ENCODE results near the gene HOXC9.

The HOXC9 gene

DNA sequence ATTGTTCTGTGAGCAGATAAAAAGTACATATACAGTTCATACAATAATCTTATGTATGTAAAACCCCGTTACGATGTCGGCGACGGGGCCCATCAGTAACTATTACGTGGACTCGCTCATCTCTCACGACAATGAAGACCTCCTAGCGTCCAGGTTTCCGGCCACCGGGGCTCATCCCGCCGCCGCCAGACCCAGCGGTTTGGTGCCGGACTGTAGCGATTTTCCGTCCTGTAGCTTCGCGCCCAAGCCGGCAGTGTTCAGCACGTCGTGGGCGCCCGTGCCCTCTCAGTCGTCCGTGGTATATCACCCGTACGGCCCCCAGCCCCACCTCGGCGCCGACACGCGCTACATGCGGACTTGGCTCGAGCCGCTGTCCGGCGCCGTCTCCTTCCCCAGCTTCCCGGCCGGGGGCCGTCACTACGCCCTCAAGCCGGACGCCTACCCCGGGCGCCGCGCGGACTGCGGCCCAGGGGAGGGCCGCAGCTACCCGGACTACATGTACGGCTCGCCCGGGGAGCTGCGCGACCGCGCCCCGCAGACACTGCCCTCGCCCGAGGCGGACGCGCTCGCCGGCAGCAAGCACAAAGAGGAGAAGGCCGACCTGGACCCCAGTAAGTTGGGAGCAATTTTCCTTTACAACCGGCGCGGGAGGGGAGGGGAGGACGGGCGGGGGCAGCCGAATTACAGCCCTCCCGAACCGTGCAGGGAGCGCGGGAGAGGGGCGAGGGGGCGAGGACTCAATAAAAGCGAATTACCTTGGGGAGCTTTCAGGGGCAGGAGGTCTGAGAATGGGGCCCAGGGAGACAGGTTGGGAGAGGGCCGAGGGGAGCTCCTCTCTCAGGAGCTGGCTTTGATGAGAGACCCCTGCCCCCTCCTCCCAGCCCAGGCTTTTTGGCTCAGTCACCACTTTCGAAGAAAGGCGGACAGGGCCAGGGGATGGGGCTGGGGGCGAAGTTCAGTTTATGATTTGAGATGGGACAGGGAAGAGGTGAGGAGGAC is at the start of gene HOXC9:
Gene HOXC9, plus strand, starts transcription at position 46 of the 999 bp plus-strand sequence. Its CDS starts 28 bp downstream, at position 74.
- DNase-seq (ENCODE audit: low read depth, low spot score): no peak

GRCh38 chr12:53950437-53950773 is 49.6 kb upstream of the HOXC9 start:
- no peak for DNase-seq (ENCODE audit: low read depth, low spot score)

- DNase-seq (ENCODE audit: low read depth, low spot score): no peak
Measured at GRCh38 chr12:53950789-53951576, 49.0 kb upstream of the HOXC9 start.

GRCh38 chr12:53951577-53952334 is 48.2 kb upstream of the HOXC9 start:
- no peak for DNase-seq (ENCODE audit: low read depth, low spot score)

DNA sequence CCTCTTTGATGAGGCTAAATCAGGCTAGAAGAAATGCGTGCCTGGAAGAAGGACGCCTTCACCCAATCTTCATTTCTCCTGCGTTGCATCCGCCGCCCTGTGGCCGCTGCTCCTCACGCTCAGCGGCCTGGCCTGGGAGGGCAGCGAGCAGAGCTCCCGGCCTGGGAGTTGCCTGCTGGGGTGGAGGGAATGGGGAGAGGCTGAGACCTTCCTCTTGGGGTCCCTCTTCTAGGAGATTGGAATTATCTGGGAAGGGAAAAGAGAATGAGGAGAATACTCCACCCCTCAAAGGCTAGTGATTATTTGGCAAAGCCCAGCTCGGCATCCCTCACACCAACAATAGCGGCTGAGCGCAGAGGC is 47.6 kb upstream of the HOXC9 start:
- no peak for DNase-seq (ENCODE audit: low read depth, low spot score)

GRCh38 chr12:53952871-53953734 is 46.9 kb upstream of the HOXC9 start:
- no peak for DNase-seq (ENCODE audit: low read depth, low spot score)

- DNase-seq (ENCODE audit: low read depth, low spot score): no peak
Measured at GRCh38 chr12:53953831-53954693, 45.9 kb upstream of the HOXC9 start.

DNA sequence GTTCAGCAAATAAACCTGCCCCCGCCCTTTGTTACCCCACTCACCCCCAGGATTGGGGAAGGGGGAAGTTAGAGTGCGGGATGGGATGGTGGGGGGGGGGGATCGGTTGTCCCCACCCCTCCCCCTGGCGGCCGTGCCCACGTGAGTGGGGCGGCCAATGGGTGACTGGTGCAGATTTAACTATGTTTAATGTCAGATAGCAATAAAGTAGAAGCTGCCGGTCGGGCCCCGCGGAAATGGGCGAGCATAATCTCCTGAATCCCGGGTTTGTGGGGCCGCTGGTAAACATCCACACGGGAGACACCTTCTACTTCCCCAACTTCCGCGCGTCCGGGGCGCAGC is 45.3 kb upstream of the HOXC9 start, which contains the start of gene HOXC12:
Gene HOXC12, plus strand, starts transcription at position 210 of the 342 bp plus-strand sequence. Its CDS starts 27 bp downstream, at position 237.
- no peak for DNase-seq (ENCODE audit: low read depth, low spot score)

DNA sequence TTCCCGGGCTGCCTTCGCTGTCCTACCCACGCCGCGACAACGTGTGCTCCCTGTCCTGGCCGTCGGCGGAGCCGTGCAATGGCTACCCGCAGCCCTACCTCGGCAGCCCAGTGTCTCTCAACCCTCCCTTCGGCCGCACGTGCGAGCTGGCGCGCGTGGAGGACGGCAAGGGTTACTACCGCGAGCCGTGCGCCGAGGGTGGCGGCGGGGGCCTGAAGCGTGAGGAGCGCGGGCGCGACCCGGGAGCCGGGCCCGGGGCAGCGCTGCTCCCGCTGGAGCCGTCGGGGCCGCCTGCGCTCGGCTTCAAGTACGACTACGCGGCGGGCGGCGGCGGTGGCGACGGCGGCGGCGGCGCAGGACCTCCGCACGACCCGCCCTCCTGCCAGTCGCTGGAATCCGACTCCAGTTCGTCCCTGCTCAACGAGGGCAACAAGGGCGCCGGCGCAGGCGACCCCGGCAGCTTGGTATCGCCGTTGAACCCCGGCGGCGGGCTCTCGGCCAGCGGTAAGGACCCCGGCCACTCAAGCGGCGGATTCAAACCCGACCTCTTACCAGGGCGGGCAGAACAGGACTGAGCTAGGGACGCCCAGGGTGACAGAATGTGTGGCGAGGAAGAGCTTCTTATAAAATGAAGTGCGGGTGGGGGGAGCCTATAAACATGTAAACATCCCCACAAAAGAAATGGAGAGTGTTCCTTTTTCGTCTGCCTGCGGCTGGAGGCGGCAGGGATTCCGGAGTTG is 44.8 kb upstream of the HOXC9 start:
- DNase-seq (ENCODE audit: low read depth, low spot score): no peak

- DNase-seq (ENCODE audit: low read depth, low spot score): no peak
Measured at GRCh38 chr12:53955776-53956250, 44.1 kb upstream of the HOXC9 start.

- no peak for DNase-seq (ENCODE audit: low read depth, low spot score)
Measured at GRCh38 chr12:53956251-53956887, 43.6 kb upstream of the HOXC9 start.

DNA sequence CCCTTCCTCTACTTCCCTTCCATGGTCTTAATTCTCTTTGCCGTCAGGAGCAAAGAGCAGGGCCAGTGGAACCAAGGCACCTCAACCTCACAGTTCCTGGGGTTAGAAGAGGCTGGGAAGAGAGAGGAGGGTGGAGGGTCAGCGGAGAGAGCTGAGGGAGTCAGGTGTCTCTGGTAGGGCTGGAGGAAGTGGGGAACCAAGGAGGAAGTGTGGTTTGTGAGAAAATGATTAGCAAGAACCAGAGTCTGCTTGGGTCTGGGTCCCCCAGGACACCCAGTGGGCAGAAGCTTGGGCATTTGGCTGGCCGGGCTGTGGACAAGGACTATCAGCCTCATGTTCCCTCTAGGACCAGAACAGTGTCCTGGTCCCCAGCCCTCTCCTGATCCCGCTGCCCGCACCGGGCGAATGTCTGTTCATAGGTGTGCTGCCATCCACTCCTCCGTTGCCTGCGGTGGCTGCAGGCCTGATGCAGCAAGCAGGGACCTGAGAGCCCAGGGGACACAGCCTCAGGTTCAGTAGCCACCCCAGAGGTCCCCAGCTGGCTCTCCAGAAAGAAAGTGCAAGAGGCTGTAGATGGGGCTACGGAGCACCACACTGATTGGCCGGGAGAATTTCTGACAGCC is 42.9 kb upstream of the HOXC9 start:
- no peak for DNase-seq (ENCODE audit: low read depth, low spot score)

DNA sequence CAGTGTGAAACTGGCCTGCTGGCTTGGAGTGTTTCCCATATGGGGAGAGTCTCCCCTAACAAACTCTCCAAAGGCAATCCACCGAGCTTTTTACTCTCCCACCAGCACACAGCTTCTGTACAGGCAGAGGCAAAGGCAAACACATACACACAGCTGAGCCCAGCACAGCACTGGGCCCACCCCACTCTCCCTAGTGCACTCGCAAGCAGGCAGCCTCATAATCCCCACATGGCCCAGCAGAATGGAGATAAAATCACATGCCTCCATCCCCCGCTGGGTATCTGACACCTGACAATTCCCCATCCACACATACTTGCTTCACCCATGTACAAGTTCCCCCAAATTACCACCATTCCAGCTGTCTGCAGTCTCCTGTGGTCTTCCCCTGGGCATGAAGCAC is 41.8 kb upstream of the HOXC9 start:
- no peak for DNase-seq (ENCODE audit: low read depth, low spot score)

GRCh38 chr12:53959314-53959713 is 40.6 kb upstream of the HOXC9 start:
- DNase-seq (ENCODE audit: low read depth, low spot score): no peak

- no peak for DNase-seq (ENCODE audit: low read depth, low spot score)
Measured at GRCh38 chr12:53960187-53961024, 39.6 kb upstream of the HOXC9 start.

DNA sequence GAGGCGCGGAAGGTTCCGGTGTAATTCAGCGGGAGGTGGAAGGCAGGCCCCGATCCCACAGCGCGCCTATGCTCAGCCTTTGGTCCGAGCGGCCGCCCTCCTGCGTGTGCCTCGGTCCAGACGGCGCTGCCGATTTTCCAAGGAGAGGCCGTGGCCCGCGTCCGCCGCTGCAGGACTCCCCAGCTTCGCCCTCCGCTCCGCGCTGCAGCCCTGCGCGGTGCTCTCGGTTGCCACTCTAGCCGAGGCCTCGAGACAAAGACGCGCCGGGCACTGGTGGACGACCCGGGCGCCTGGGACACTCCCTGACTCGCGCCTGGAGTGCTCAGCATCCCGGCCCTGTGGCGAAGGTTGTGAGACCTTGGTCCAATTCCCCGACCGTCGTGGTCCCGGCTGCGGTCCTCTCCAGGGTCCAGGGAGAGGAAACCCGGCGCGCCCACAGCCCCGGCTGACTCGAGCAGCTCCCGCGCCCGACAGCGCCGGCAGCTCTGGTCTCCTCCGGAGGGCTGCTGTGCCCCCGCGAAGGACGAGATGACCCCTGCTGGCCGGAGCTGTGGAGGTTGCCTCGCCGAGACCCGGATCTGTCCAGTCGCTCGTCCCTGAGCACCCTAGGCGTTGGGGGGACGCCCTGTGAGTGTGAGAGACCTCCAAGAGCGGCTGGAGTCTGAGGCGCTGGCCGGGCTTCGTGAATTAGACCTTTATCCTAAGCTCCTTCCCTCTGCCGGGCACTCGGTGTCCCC is 38.8 kb upstream of the HOXC9 start:
- no peak for DNase-seq (ENCODE audit: low read depth, low spot score)

DNA sequence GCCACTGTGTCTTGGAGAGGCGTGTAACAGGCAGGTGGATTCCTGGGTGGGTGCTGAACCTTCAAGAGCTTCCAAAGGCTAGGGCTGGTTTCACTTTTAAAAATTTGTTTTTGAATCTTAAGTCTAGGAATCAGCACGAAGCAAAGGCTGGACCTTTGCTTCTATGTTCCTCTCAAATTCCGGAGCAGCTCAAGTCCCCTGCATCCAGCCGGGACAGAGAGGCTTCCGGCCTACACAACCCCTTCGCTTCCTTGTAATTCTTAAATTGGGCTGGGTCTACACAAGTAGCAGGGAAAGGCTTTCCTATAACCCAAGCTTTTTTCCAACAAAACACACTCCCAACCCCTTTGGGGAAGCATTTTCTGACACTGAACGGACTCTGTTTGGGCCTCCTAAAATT is 37.0 kb upstream of the HOXC9 start:
- DNase-seq (ENCODE audit: low read depth, low spot score): no peak

Measured in smooth muscle cell of the brain vasculature (primary cell).